GM12878 (cell line): ENCODE results near the gene MRPL42. TPM values are rescaled to one million over a fixed set of nuclear protein-coding genes. Genes with fewer than 3 reads are reported as not detected.
A peak's percentile ranks its signal among the peaks of the same experiment; 100 is the strongest.

Experiments used
- ATAC-seq: fragments of 200-7000 bp; cut with Tn5 transposase; 3 replicates; pipeline ENCODE4 v1.9.1; 2020; ENCODE audit warnings: mild to moderate bottlenecking, moderate library complexity
- BruUV-seq: library from RNA; stranded (reverse); fragments of 400-500 nt; replicated peaks from 2 replicates; lab custom pipeline; 2021; lab: Mats Ljungman, UMichigan
- CTCF ChIA-PET: fragments of 300-600 bp; sonication (Branson Sonifier 250); formaldehyde crosslinking; extraction: SDS; loops from one replicate; lab custom pipeline; 2021; ENCODE audit warnings: inconsistent platforms; lab: Yijun Ruan, JAX
- POLR2A ChIA-PET: fragments of 350-600 bp; formaldehyde crosslinking; extraction: SDS; loops from one replicate; lab custom pipeline; 2021; ENCODE audit warnings: inconsistent platforms; lab: Charles Lee
- RAD21 ChIA-PET: fragments of 300-600 bp; sonication (Branson Sonifier 250); formaldehyde crosslinking; loops from one replicate; lab custom pipeline; 2023; ENCODE audit warnings: antibody characterized with exemption; ENCODE audit not compliant: unreplicated experiment; lab: Charles Lee
- SMC1A ChIA-PET: fragments of 300-600 bp; sonication (Branson Sonifier 250); formaldehyde crosslinking; loops from one replicate; lab custom pipeline; 2023; ENCODE audit not compliant: unreplicated experiment, uncharacterized antibody; lab: Charles Lee
- DNase-seq: peaks from one replicate; pipeline ENCODE4 v3.0.0-alpha.2; 2011; ENCODE audit warnings: low read depth, low spot score
- FAIRE-seq: peaks from 3 replicates; lab custom pipeline; 2011; peaks lifted over from hg19 to GRCh38; lab: Jason Lieb, UNC
- H2AFZ ChIP-seq: 2 replicates; pipeline ENCODE4 v1.6.0; 2011; ENCODE audit warnings: low read depth, low read length, control low read depth; ENCODE audit not compliant: control insufficient read depth
- H3K27ac ChIP-seq: 2 replicates; pipeline ENCODE4 v1.5.1; 2011; ENCODE audit warnings: control low read depth; ENCODE audit not compliant: control insufficient read depth, insufficient read depth
- H3K27me3 ChIP-seq, 2 experiments: replicated peaks in 1 of 2; 2 replicates each; pipeline versions ENCODE4 v1.6.0 to v1.6.1; 2011; ENCODE audit warnings: low read length in 1 of 2; ENCODE audit not compliant: control insufficient read depth in 2 of 2, insufficient read depth in 2 of 2
- H3K36me3 ChIP-seq, 2 experiments: 2 replicates each; pipeline ENCODE4 v1.5.1; 2011; ENCODE audit warnings: low read length in 1 of 2; ENCODE audit not compliant: control insufficient read depth in 2 of 2, insufficient read depth in 2 of 2
- H3K4me1 ChIP-seq: 2 replicates; pipeline ENCODE4 v1.6.1; 2011; ENCODE audit warnings: mild to moderate bottlenecking, low read length, moderate library complexity, mixed read lengths; ENCODE audit not compliant: control insufficient read depth, insufficient read depth
- H3K4me2 ChIP-seq: 2 replicates; pipeline ENCODE4 v1.6.0; 2011; ENCODE audit warnings: control low read depth; ENCODE audit not compliant: control insufficient read depth, insufficient read depth
- H3K4me3 ChIP-seq: fragments of 200-600 bp; sonication (generic); 2 replicates; pipeline ENCODE4 v1.5.1; 2016
- H3K79me2 ChIP-seq: 2 replicates; pipeline ENCODE4 v1.6.0; 2011; ENCODE audit warnings: low read length; ENCODE audit not compliant: control insufficient read depth, insufficient read depth
- H3K9ac ChIP-seq: 2 replicates; pipeline ENCODE4 v1.8.0; 2011; ENCODE audit warnings: low read length, control low read depth, mixed read lengths; ENCODE audit not compliant: control insufficient read depth, insufficient read depth
- H3K9me3 ChIP-seq: replicated peaks from 3 replicates; pipeline ENCODE4 v1.5.1; 2011; ENCODE audit warnings: mild to moderate bottlenecking, low read length; ENCODE audit not compliant: control insufficient read depth, insufficient read depth
- H4K20me1 ChIP-seq: 2 replicates; pipeline ENCODE4 v1.6.0; 2011; ENCODE audit not compliant: control insufficient read depth, insufficient read depth
- ATF7 ChIP-seq: fragments of 450-650 bp; IDR thresholded peaks from 2 replicates; pipeline ENCODE4 v1.6.1; 2016; ENCODE audit warnings: low read depth, mild to moderate bottlenecking
- CREB1 ChIP-seq: IDR thresholded peaks from 2 replicates; pipeline ENCODE4 v1.6.1; 2012; ENCODE audit warnings: low read depth, mild to moderate bottlenecking, inconsistent platforms
- IKZF2 ChIP-seq, 2 experiments: fragments of 450-650 bp; IDR thresholded peaks; 2 replicates each; pipeline ENCODE4 v1.6.1; 2017; ENCODE audit warnings: mild to moderate bottlenecking in 2 of 2, moderate library complexity in 2 of 2
- JUNB ChIP-seq: IDR thresholded peaks from 2 replicates; pipeline ENCODE4 v1.6.1; 2016; ENCODE audit warnings: antibody characterized with exemption, mild to moderate bottlenecking
- REST ChIP-seq: IDR thresholded peaks from 2 replicates; pipeline ENCODE4 v1.6.1; 2012; ENCODE audit warnings: mild to moderate bottlenecking, low read depth, low read length
- ZNF274 ChIP-seq: IDR thresholded peaks from one replicate; pipeline ENCODE4 v1.8.0; 2011; ENCODE audit not compliant: insufficient read length, insufficient read depth
- WGBS: methylation state at CpG from one replicate; pipeline ENCODE4 v1.1.6; 2016; ENCODE audit warnings: low lambda C conversion rate; ENCODE audit not compliant: insufficient replicate concordance, insufficient coverage; ENCODE audit errors: missing lambda C conversion rate; 5-methylcytosine and 5-hydroxymethylcytosine counted together
- in situ Hi-C: fragments of 300-500 bp; cut with MboI; formaldehyde crosslinking; loops from 9 replicates; pipeline ENCODE4 v1.14.3; 2018; ENCODE audit warnings: mixed read lengths
- intact Hi-C: fragments of 100-400 bp; cut with micrococcal nuclease; formaldehyde crosslinking; loops from one replicate; pipeline ENCODE4 v1.14.2; 2022; ENCODE audit not compliant: unreplicated experiment
- polyA plus RNA-seq, 11 experiments: library from polyadenylated mRNA; depleted of rRNA in 4 of 11; unstranded in 6 of 11; stranded (reverse) in 5 of 11; fragments of >200 nt; fragmentation: Nextera tagmentation in 4 of 11; fragmentation: Illumina TruSeq in 1 of 11; extraction: Ambion mirVana in 4 of 11; extraction: Trizol in 1 of 11; gene quantifications; 1 replicate in 1 of 11; 2 replicates in 10 of 11; pipeline versions ENCODE4 v1.2.1 to v1.2.3, GENCODE V29; 2011 to 2016; ENCODE audit warnings: inconsistent platforms in 2 of 11, missing spikeins in 2 of 11, low read depth in 1 of 11
- total RNA-seq, 4 experiments: library from RNA; depleted of rRNA in 3 of 4; stranded (reverse); fragments of >200 nt in 3 of 4; fragmentation: Illumina TruSeq in 1 of 4; extraction: Trizol in 1 of 4; gene quantifications; 2 replicates each; pipeline versions ENCODE4 v1.2.1 to v1.2.3, GENCODE V29; 2013 to 2021

MRPL42 gene
- total and polyA plus RNA-seq, 10 of the 15 experiments (the other 5 are each of a cell fraction or from before 2014, with no cell fraction given), result 65.1 to 427 (median 126) TPM

- ATAC-seq (no peak), FAIRE-seq (no peak), DNase-seq (no peak)
- no TSS peak for BruUV-seq
- 0 out of 2 replicates have a peak overlapping the region, but pooled peaks have one; percentile 31 for H3K27ac ChIP-seq
- H3K9ac ChIP-seq, result no peak overlapping the region
- POLR2A ChIA-PET, result interaction anchor here (0.6 to 1.4 kb wide), 5 partner anchors 8 to 428 kb away, joined by 3 to 4 read pairs (median 3); no protein-coding TSS in a partner anchor
- H3K79me2 ChIP-seq, result peaks cover 98% of the 10 kb centered on the region
- SMC1A ChIA-PET, result interaction anchor here (0.6 to 4.4 kb wide), 16 partner anchors 10 to 430 kb away, joined by 3 to 86 read pairs (median 4); no protein-coding TSS in a partner anchor
- H2AFZ ChIP-seq, result no peak overlapping the region
- CTCF ChIA-PET, result interaction anchor here (0.7 to 8.8 kb wide), 12 partner anchors 12 to 634 kb away, joined by 3 to 166 read pairs (median 3); no protein-coding TSS in a partner anchor
- intact Hi-C loops (loop anchor here (5.0 kb wide), 1 partner anchor 631 kb away; no protein-coding TSS in a partner anchor), in situ Hi-C loops (no loop called here)
- WGBS, result 71% methylated on average over 4 of the region's 4 CpGs
- H3K36me3 ChIP-seq, result peaks cover 0 to 4% of the 10 kb centered on the region in 2 experiments; a peak in 1 of 4 replicates
- RAD21 ChIA-PET, result interaction anchor here (0.6 to 6.9 kb wide), 12 partner anchors 12 to 684 kb away, joined by 3 to 123 read pairs (median 3); no protein-coding TSS in a partner anchor
- TF ChIP-seq ZNF274 (no peak), CREB1 (no peak), ATF7 (no peak)
- no peaks in the 10 kb centered on the region for H3K9me3 ChIP-seq
- H3K4me3 ChIP-seq, result no peak overlapping the region
- no peaks in the 10 kb centered on the region for H3K27me3 ChIP-seq
- H3K4me2 ChIP-seq, result no peak overlapping the region
- H3K4me1 ChIP-seq, result peaks cover 68% of the 10 kb centered on the region
- peaks cover 5% of the 10 kb centered on the region; the same call in 1 of the 2 replicates for H4K20me1 ChIP-seq
Observed at GRCh38 chr12:93417967-93418480, 49.3 kb upstream of the MRPL42 start.

- no TSS peak for BruUV-seq
- Histone ChIP-seq H3K27me3 (no peaks in the 10 kb centered on the region), H2AFZ (no peak overlapping the region), H3K9me3 (no peaks in the 10 kb centered on the region), H3K36me3 (peaks cover 0 to 4% of the 10 kb centered on the region in 2 experiments; a peak in 1 of 4 replicates), H3K4me2 (peak overlapping the region; percentile 47; the same call in 1 of the 2 replicates), H3K27ac (no peak overlapping the region), H3K9ac (no peak overlapping the region), H3K79me2 (peaks cover 100% of the 10 kb centered on the region), H3K4me1 (peaks cover 83% of the 10 kb centered on the region), H4K20me1 (peaks cover 5% of the 10 kb centered on the region; the same call in 1 of the 2 replicates), H3K4me3 (no peak overlapping the region)
- ChIA-PET SMC1A (interaction anchor here (0.6 to 5.4 kb wide), 62 partner anchors 9 to 908 kb away, joined by 3 to 95 read pairs (median 5); partner anchors contain the start of gene MRPL42), CTCF (interaction anchor here (0.6 to 8.8 kb wide), 65 partner anchors 9 to 856 kb away, joined by 3 to 166 read pairs (median 4); partner anchors contain the start of genes EEA1, MRPL42, PLEKHG7 and UBE2N), POLR2A (interaction anchor here (0.6 to 2.3 kb wide), 12 partner anchors 9 to 1936 kb away, joined by 3 to 12 read pairs (median 3); no protein-coding TSS in a partner anchor), RAD21 (interaction anchor here (0.7 to 8.5 kb wide), 54 partner anchors 9 to 914 kb away, joined by 3 to 145 read pairs (median 4); partner anchors contain the start of gene MRPL42)
- intact Hi-C loops, result loop anchor here (1.0 to 5.0 kb wide), 3 partner anchors 431 to 683 kb away; no protein-coding TSS in a partner anchor
- FAIRE-seq (peak; percentile 35), DNase-seq (no peak), ATAC-seq (peak; percentile 54)
- in situ Hi-C loops, result no loop called here
- 0% methylated on average over 1 of the region's 1 CpG for WGBS
- TF ChIP-seq JUNB (no peak), IKZF2 (IDR thresholded peaks at IDR 0.05) (no peak), REST (no peak)
Observed at GRCh38 chr12:93419388-93420034, 47.8 kb upstream of the MRPL42 start.
